HEK293 (cell line): ENCODE data around the gene ZNF593.

Experiments used
- FEZF1 ChIP-seq: fragments of 450-650 bp; formaldehyde crosslinking; IDR thresholded peaks from 2 replicates; pipeline ENCODE4 v1.5.1; 2016; ENCODE audit warnings: missing biosample characterization, missing genetic modification characterization
- GLI4 ChIP-seq: fragments of 450-650 bp; formaldehyde crosslinking; IDR thresholded peaks from 2 replicates; pipeline ENCODE4 v1.5.1; 2016; ENCODE audit warnings: missing biosample characterization, missing genetic modification characterization
- KLF8 ChIP-seq: fragments of 450-650 bp; formaldehyde crosslinking; IDR thresholded peaks from 2 replicates; pipeline ENCODE4 v1.5.1; 2016; ENCODE audit warnings: missing biosample characterization, missing genetic modification characterization
- MEIS1 ChIP-seq: sonication (generic); formaldehyde crosslinking; IDR thresholded peaks from 2 replicates; pipeline ENCODE4 v1.8.1; 2022; ENCODE audit warnings: missing genetic modification reagents, mild to moderate bottlenecking, borderline replicate concordance
- PRDM1 ChIP-seq: fragments of 450-650 bp; formaldehyde crosslinking; IDR thresholded peaks from 2 replicates; pipeline ENCODE4; 2016; ENCODE audit warnings: missing biosample characterization, missing genetic modification characterization
- SALL2 ChIP-seq: fragments of 450-650 bp; formaldehyde crosslinking; IDR thresholded peaks from 2 replicates; pipeline ENCODE4 v1.5.0; 2017; ENCODE audit warnings: missing biosample characterization, mild to moderate bottlenecking, missing genetic modification characterization, borderline replicate concordance
- SCRT1 ChIP-seq: fragments of 450-650 bp; formaldehyde crosslinking; IDR thresholded peaks from 2 replicates; pipeline ENCODE4 v1.5.1; 2016; ENCODE audit warnings: missing biosample characterization, missing genetic modification characterization, borderline replicate concordance
- SCRT2 ChIP-seq: fragments of 450-650 bp; formaldehyde crosslinking; IDR thresholded peaks from 2 replicates; pipeline ENCODE4 v1.5.1; 2016; ENCODE audit warnings: missing biosample characterization, missing genetic modification characterization
- SP2 ChIP-seq: fragments of 450-650 bp; formaldehyde crosslinking; IDR thresholded peaks from 2 replicates; pipeline ENCODE4 v1.5.1; 2016; ENCODE audit warnings: missing biosample characterization, missing genetic modification characterization
- SP7 ChIP-seq: fragments of 450-650 bp; formaldehyde crosslinking; IDR thresholded peaks from 2 replicates; pipeline ENCODE4 v1.5.1; 2016; ENCODE audit warnings: missing biosample characterization, missing genetic modification characterization
- ZBTB17 ChIP-seq: fragments of 450-650 bp; formaldehyde crosslinking; IDR thresholded peaks from 2 replicates; pipeline ENCODE4 v1.5.1; 2016; ENCODE audit warnings: missing biosample characterization, missing genetic modification characterization
- ZEB2 ChIP-seq: fragments of 450-650 bp; formaldehyde crosslinking; IDR thresholded peaks from 2 replicates; pipeline ENCODE4 v1.5.1; 2016; ENCODE audit warnings: missing biosample characterization, missing genetic modification characterization
- ZNF10 ChIP-seq: fragments of 450-650 bp; formaldehyde crosslinking; IDR thresholded peaks from 2 replicates; pipeline ENCODE4 v1.5.1; 2017; ENCODE audit warnings: missing biosample characterization, missing genetic modification characterization
- ZNF146 ChIP-seq: fragments of 450-650 bp; formaldehyde crosslinking; IDR thresholded peaks from 2 replicates; pipeline ENCODE4 v1.5.1; 2016; ENCODE audit warnings: missing biosample characterization, missing genetic modification characterization
- ZNF157 ChIP-seq: fragments of 450-650 bp; formaldehyde crosslinking; IDR thresholded peaks from 2 replicates; pipeline ENCODE4 v1.5.1; 2016; ENCODE audit warnings: missing biosample characterization, missing genetic modification characterization
- ZNF169 ChIP-seq: fragments of 450-650 bp; formaldehyde crosslinking; IDR thresholded peaks from 2 replicates; pipeline ENCODE4 v1.5.1; 2016; ENCODE audit warnings: missing biosample characterization, missing genetic modification characterization
- ZNF274 ChIP-seq, 2 experiments: fragments of 200-500 bp in 1 of 2; fragments of 450-650 bp in 1 of 2; sonication (Bioruptor generic) in 1 of 2; formaldehyde crosslinking in 1 of 2; IDR thresholded peaks; 2 replicates each; pipeline versions ENCODE4 v1.5.1 to v1.6.1; 2014 to 2016; ENCODE audit warnings: borderline replicate concordance in 1 of 2, inconsistent platforms in 1 of 2, low read length in 1 of 2, missing biosample characterization in 1 of 2, missing genetic modification characterization in 1 of 2
- ZNF324 ChIP-seq: fragments of 450-650 bp; formaldehyde crosslinking; IDR thresholded peaks from 2 replicates; pipeline ENCODE4 v1.5.1; 2016; ENCODE audit warnings: missing biosample characterization, missing genetic modification characterization
- ZNF366 ChIP-seq: fragments of 450-650 bp; formaldehyde crosslinking; conservative IDR thresholded peaks from 2 replicates; pipeline ENCODE4 v1.5.1; 2016; ENCODE audit warnings: missing biosample characterization, missing genetic modification characterization
- ZNF48 ChIP-seq: fragments of 450-650 bp; formaldehyde crosslinking; IDR thresholded peaks from 2 replicates; pipeline ENCODE4 v1.5.1; 2016; ENCODE audit warnings: missing biosample characterization, missing genetic modification characterization
- ZNF600 ChIP-seq: fragments of 450-650 bp; formaldehyde crosslinking; IDR thresholded peaks from 2 replicates; pipeline ENCODE4 v1.5.1; 2016; ENCODE audit warnings: missing biosample characterization, missing genetic modification characterization
- ZNF624 ChIP-seq: fragments of 450-650 bp; formaldehyde crosslinking; IDR thresholded peaks from 2 replicates; pipeline ENCODE4 v1.5.1; 2017; ENCODE audit warnings: missing biosample characterization, missing genetic modification characterization
- ZNF660 ChIP-seq: fragments of 450-650 bp; IDR thresholded peaks from 2 replicates; pipeline ENCODE4 v1.5.1; 2018; ENCODE audit warnings: missing biosample characterization, mild to moderate bottlenecking, missing genetic modification characterization
- ZNF664 ChIP-seq: fragments of 450-650 bp; formaldehyde crosslinking; IDR thresholded peaks from 2 replicates; pipeline ENCODE4 v1.5.1; 2016; ENCODE audit warnings: missing biosample characterization, missing genetic modification characterization
- TF ChIP-seq, protein P1 (sequence below): fragments of 450-650 bp; formaldehyde crosslinking; IDR thresholded peaks from 2 replicates; pipeline ENCODE4 v1.5.1; 2016; ENCODE audit warnings: missing biosample characterization, missing genetic modification characterization
- TF ChIP-seq, protein P2 (sequence below): fragments of 450-650 bp; formaldehyde crosslinking; IDR thresholded peaks from 2 replicates; pipeline ENCODE4 v1.5.1; 2017; ENCODE audit warnings: missing biosample characterization, mild to moderate bottlenecking, missing genetic modification characterization, moderate library complexity
- TF ChIP-seq, protein P3 (sequence below): IDR thresholded peaks from 2 replicates; pipeline ENCODE4 v1.6.1; 2011; ENCODE audit warnings: mild to moderate bottlenecking, low read depth, low read length, borderline replicate concordance
- TF ChIP-seq, protein P4 (sequence below): fragments of 450-650 bp; formaldehyde crosslinking; IDR thresholded peaks from 2 replicates; pipeline ENCODE4 v1.5.1; 2017; ENCODE audit warnings: missing biosample characterization, missing genetic modification characterization
- TF ChIP-seq, protein P5 (sequence below): fragments of 450-650 bp; formaldehyde crosslinking; IDR thresholded peaks from 2 replicates; pipeline ENCODE4 v1.5.1; 2016; ENCODE audit warnings: missing biosample characterization, missing genetic modification characterization

Gene ZNF593

DNA sequence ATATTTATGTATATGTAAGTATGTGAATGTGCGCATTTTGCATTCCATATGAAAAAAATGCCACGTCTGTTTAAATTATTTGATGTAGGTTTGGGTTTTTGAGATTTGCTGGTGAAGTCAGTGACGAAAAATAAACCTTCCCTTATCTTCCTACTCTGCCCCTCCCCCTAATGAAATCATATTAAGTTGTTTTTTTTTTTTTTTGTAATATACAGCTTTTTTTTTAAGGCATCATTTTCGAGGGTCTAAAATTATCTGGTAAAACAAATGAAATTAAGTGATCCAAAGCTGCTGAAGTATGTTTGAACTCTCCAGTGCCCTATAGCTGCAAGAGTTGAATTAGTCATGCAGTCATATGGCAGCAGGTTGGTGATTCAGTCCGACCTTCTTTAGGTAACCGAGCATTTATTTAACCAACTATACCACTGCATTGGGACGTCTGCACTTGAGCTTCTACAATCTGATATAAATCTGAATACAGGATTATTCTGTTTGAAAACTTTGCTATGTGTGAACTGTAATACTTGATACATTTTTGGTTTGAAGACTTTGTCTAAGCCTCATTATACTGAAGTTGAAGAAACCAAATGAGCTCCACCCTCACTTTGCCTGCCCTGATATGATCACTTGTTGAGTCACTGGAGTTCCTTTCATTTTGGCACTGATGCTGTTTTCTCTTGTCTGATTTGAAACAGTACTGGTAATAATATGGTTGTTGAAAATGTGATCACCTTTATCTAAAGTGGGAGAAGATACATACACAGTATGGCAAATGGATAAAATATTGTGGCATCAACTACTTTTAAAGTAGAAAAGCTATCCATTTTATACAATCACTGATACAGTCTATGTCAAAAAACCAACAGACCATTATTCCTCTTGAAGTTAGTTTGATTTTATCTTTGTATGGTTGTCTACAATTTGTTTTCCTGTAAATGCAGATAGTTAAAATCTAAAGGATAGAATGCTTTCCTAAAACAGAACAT lies 46.4 kb upstream of the ZNF593 start (continued):
- TF ChIP-seq SP7 (tag by site-specific recombination) (peak; percentile 60), ZNF274 (IDR thresholded peaks at IDR 0.05; ENCODE audit: low read length) (no peak), ZNF274 (tag by site-specific recombination; IDR thresholded peaks at IDR 0.05; ENCODE audit: borderline replicate concordance) (no peak), SP2 (no peak), ZNF146 (no peak), ZNF157 (no peak), ZBTB17 (tag by site-specific recombination) (peak; percentile 12; the same call in 1 of the 2 replicates), ZEB2 (0 out of 2 replicates have a peak, but pooled peaks have one; percentile 51), ZNF366 (tag by site-specific recombination) (0 out of 2 replicates have a peak, but pooled peaks have one; percentile 28), ZNF600 (tag by site-specific recombination) (0 out of 2 replicates have a peak, but pooled peaks have one; percentile 21), SCRT1 (tag by site-specific recombination) (peak; percentile 55; the same call in 1 of the 2 replicates), GLI4 (no peak), MEIS1 (CRISPR knock-in tag) (no peak), ZNF169 (no peak), KLF8 (tag by site-specific recombination) (no peak), ZNF624 (tag by site-specific recombination) (no peak), PRDM1 (peak; percentile 53; the same call in 1 of the 2 replicates), ZNF664 (no peak), SALL2 (no peak), ZNF660 (no peak), ZNF324 (tag by site-specific recombination) (0 out of 2 replicates have a peak, but pooled peaks have one; percentile 45), FEZF1 (peak; percentile 41; the same call in 1 of the 2 replicates), ZNF10 (tag by site-specific recombination) (0 out of 2 replicates have a peak, but pooled peaks have one; percentile 20), SCRT2 (tag by site-specific recombination) (peak; percentile 96), ZNF48 (tag by site-specific recombination) (no peak)
- TF ChIP-seq, protein P1, sequence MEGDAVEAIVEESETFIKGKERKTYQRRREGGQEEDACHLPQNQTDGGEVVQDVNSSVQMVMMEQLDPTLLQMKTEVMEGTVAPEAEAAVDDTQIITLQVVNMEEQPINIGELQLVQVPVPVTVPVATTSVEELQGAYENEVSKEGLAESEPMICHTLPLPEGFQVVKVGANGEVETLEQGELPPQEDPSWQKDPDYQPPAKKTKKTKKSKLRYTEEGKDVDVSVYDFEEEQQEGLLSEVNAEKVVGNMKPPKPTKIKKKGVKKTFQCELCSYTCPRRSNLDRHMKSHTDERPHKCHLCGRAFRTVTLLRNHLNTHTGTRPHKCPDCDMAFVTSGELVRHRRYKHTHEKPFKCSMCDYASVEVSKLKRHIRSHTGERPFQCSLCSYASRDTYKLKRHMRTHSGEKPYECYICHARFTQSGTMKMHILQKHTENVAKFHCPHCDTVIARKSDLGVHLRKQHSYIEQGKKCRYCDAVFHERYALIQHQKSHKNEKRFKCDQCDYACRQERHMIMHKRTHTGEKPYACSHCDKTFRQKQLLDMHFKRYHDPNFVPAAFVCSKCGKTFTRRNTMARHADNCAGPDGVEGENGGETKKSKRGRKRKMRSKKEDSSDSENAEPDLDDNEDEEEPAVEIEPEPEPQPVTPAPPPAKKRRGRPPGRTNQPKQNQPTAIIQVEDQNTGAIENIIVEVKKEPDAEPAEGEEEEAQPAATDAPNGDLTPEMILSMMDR (tag by site-specific recombination): no peak
- TF ChIP-seq, protein P2, sequence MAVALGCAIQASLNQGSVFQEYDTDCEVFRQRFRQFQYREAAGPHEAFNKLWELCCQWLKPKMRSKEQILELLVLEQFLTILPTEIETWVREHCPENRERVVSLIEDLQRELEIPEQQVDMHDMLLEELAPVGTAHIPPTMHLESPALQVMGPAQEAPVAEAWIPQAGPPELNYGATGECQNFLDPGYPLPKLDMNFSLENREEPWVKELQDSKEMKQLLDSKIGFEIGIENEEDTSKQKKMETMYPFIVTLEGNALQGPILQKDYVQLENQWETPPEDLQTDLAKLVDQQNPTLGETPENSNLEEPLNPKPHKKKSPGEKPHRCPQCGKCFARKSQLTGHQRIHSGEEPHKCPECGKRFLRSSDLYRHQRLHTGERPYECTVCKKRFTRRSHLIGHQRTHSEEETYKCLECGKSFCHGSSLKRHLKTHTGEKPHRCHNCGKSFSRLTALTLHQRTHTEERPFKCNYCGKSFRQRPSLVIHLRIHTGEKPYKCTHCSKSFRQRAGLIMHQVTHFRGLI (tag by site-specific recombination): no peak
- TF ChIP-seq, protein P3, sequence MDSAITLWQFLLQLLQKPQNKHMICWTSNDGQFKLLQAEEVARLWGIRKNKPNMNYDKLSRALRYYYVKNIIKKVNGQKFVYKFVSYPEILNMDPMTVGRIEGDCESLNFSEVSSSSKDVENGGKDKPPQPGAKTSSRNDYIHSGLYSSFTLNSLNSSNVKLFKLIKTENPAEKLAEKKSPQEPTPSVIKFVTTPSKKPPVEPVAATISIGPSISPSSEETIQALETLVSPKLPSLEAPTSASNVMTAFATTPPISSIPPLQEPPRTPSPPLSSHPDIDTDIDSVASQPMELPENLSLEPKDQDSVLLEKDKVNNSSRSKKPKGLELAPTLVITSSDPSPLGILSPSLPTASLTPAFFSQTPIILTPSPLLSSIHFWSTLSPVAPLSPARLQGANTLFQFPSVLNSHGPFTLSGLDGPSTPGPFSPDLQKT: no peak
- TF ChIP-seq, protein P4, sequence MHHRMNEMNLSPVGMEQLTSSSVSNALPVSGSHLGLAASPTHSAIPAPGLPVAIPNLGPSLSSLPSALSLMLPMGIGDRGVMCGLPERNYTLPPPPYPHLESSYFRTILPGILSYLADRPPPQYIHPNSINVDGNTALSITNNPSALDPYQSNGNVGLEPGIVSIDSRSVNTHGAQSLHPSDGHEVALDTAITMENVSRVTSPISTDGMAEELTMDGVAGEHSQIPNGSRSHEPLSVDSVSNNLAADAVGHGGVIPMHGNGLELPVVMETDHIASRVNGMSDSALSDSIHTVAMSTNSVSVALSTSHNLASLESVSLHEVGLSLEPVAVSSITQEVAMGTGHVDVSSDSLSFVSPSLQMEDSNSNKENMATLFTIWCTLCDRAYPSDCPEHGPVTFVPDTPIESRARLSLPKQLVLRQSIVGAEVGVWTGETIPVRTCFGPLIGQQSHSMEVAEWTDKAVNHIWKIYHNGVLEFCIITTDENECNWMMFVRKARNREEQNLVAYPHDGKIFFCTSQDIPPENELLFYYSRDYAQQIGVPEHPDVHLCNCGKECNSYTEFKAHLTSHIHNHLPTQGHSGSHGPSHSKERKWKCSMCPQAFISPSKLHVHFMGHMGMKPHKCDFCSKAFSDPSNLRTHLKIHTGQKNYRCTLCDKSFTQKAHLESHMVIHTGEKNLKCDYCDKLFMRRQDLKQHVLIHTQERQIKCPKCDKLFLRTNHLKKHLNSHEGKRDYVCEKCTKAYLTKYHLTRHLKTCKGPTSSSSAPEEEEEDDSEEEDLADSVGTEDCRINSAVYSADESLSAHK: no peak
- TF ChIP-seq, protein P5, sequence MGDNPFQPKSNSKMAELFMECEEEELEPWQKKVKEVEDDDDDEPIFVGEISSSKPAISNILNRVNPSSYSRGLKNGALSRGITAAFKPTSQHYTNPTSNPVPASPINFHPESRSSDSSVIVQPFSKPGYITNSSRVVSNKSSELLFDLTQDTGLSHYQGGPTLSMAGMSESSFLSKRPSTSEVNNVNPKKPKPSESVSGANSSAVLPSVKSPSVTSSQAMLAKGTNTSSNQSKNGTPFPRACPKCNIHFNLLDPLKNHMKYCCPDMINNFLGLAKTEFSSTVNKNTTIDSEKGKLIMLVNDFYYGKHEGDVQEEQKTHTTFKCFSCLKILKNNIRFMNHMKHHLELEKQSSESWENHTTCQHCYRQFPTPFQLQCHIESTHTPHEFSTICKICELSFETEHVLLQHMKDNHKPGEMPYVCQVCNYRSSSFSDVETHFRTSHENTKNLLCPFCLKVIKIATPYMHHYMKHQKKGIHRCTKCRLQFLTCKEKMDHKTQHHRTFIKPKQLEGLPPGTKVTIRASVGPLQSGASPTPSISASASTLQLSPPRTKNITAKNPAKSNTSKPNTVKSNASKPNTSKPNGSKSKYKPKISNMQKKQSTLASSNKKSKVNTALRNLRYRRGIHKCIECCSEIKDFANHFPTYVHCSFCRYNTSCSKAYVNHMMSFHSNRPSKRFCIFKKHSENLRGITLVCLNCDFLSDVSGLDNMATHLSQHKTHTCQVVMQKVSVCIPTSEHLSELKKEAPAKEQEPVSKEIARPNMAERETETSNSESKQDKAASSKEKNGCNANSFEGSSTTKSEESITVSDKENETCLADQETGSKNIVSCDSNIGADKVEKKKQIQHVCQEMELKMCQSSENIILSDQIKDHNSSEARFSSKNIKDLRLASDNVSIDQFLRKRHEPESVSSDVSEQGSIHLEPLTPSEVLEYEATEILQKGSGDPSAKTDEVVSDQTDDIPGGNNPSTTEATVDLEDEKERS (tag by site-specific recombination): no peak
